Natural killer cell (primary cell): Measurements from ENCODE around the gene PRIMA1. TPM values are rescaled to one million over a fixed set of nuclear protein-coding genes. Genes with fewer than 3 reads are reported as not detected.
"Not testable (repeated sequence)": the region's sequence is repeated elsewhere in the genome, so short reads cannot be mapped to it uniquely, and the experiment has no call there.

Source experiments
- ATAC-seq, 3 donors: fragments of 150-1000 bp in 2 of 3; fragments of 200-7000 bp in 1 of 3; cut with Tn5 transposase; 1 replicate in 1 of 3; 2 replicates in 2 of 3; pipeline ENCODE4 v1.10.0; 2021; ENCODE audit warnings: mild to moderate bottlenecking in 2 of 3, moderate library complexity in 2 of 3
- DNase-seq, 2 donors: peaks; one replicate each; pipeline versions ENCODE4 v3.0.0 to v3.0.0-alpha.2; 2013 to 2021; ENCODE audit warnings: mixed read lengths in 1 of 2
- H3K27ac ChIP-seq: one replicate; pipeline ENCODE4 v1.5.1; 2013; ENCODE audit warnings: mild to moderate bottlenecking, low read length
- H3K27me3 ChIP-seq: one replicate; pipeline ENCODE4 v1.6.1; 2013; ENCODE audit warnings: low read length; ENCODE audit not compliant: control insufficient read depth, insufficient read depth
- H3K36me3 ChIP-seq: one replicate; pipeline ENCODE4 v1.6.1; 2013; ENCODE audit warnings: low read length; ENCODE audit not compliant: control insufficient read depth, insufficient read depth
- H3K4me1 ChIP-seq: one replicate; pipeline ENCODE4 v1.6.1; 2013; ENCODE audit warnings: low read length; ENCODE audit not compliant: control insufficient read depth, insufficient read depth
- H3K4me3 ChIP-seq: one replicate; pipeline ENCODE4 v1.5.1; 2013; ENCODE audit warnings: low read length
- H3K9me3 ChIP-seq: one replicate; pipeline ENCODE4 v1.6.1; 2013; ENCODE audit warnings: low read length; ENCODE audit not compliant: control insufficient read depth, insufficient read depth
- H3K27ac Mint-ChIP-seq, 2 donors: one replicate each; pipeline ENCODE4 v1.8.0; 2022; ENCODE audit warnings: mild to moderate bottlenecking in 2 of 2, mixed read lengths in 2 of 2, moderate library complexity in 1 of 2
- H3K27me3 Mint-ChIP-seq, 2 donors: one replicate each; pipeline ENCODE4 v1.8.0; 2022; ENCODE audit warnings: low read depth in 2 of 2, mixed read lengths in 2 of 2
- H3K36me3 Mint-ChIP-seq: one replicate; pipeline ENCODE4 v1.8.0; 2022; ENCODE audit warnings: mixed read lengths
- H3K4me1 Mint-ChIP-seq, 2 donors: one replicate each; pipeline ENCODE4 v1.8.0; 2022; ENCODE audit warnings: mixed read lengths in 2 of 2
- H3K4me3 Mint-ChIP-seq: one replicate; pipeline ENCODE4 v1.8.0; 2022; ENCODE audit warnings: mild to moderate bottlenecking, moderate library complexity, mixed read lengths
- H3K9me3 Mint-ChIP-seq, 2 donors: one replicate each; pipeline ENCODE4 v1.8.0; 2022; ENCODE audit warnings: mixed read lengths in 2 of 2
- CTCF ChIP-seq: fragments of 200-600 bp; IDR thresholded peaks from one replicate; pipeline ENCODE4 v1.8.0; 2022; ENCODE audit warnings: antibody characterized with exemption
- WGBS: methylation state at CpG from one replicate; pipeline ENCODE4 v1.1.7; 2013; ENCODE audit warnings: missing lambda C conversion rate; ENCODE audit not compliant: insufficient coverage; 5-methylcytosine and 5-hydroxymethylcytosine counted together
- intact Hi-C: fragments of 100-400 bp; cut with micrococcal nuclease; formaldehyde crosslinking; loops from one replicate; pipeline ENCODE4 v1.14.2; 2022
- total RNA-seq, 4 donors: library from RNA; stranded (reverse); fragments of 120-200 nt in 1 of 4; gene quantifications; one replicate each; pipeline versions ENCODE4 v1.2.3 to v1.2.4, GENCODE V29; 2013 to 2022

PRIMA1 gene
- total RNA-seq, 3 donors from 2014 or later (not counting 1 experiment from before 2014, with no cell fraction given): not detected

- DNase-seq: no peak
- WGBS: 83% methylated on average over 8 of the region's 8 CpGs
- intact Hi-C loops: no loop called here
- H3K4me1 ChIP-seq: no peaks in the 10 kb centered on the region
- TF ChIP-seq CTCF: no peak
- Mint-ChIP-seq H3K4me1 (no peaks in the 10 kb centered on the region), H3K9me3 (peaks cover 2 to 11% of the 10 kb centered on the region in 2 donors), H3K4me3 (no peak overlapping the region), H3K27ac (no peak overlapping the region), H3K36me3 (peaks cover 8% of the 10 kb centered on the region), H3K27me3 (peaks cover 0 to 17% of the 10 kb centered on the region in 2 donors)
- no peak overlapping the region for H3K27ac ChIP-seq
- no peaks in the 10 kb centered on the region for H3K36me3 ChIP-seq
- H3K4me3 ChIP-seq: no peak overlapping the region
- ATAC-seq: no peak
- no peaks in the 10 kb centered on the region for H3K9me3 ChIP-seq
- no peaks in the 10 kb centered on the region for H3K27me3 ChIP-seq
These were observed 23.4 kb upstream of the PRIMA1 start for GRCh38 chr14:93811676-93812075.

- no peaks in the 10 kb centered on the region for H3K36me3 ChIP-seq
- peaks cover 0 to 17% of the 10 kb centered on the region in 2 donors for H3K27me3 Mint-ChIP-seq
- H3K4me3 Mint-ChIP-seq: no peak overlapping the region
- peaks cover 8% of the 10 kb centered on the region for H3K36me3 Mint-ChIP-seq
- TF ChIP-seq CTCF: no peak
- no peaks in the 10 kb centered on the region for H3K9me3 ChIP-seq
- H3K27me3 ChIP-seq: no peaks in the 10 kb centered on the region
- no peak overlapping the region for H3K27ac Mint-ChIP-seq
- H3K27ac ChIP-seq: no peak overlapping the region
- ATAC-seq (no peak), DNase-seq (no peak)
- no peak overlapping the region for H3K4me3 ChIP-seq
- 94% methylated on average over 1 of the region's 1 CpG for WGBS
- intact Hi-C loops: no loop called here
- H3K4me1 Mint-ChIP-seq: no peaks in the 10 kb centered on the region
- peaks cover 2 to 11% of the 10 kb centered on the region in 2 donors for H3K9me3 Mint-ChIP-seq
- no peaks in the 10 kb centered on the region for H3K4me1 ChIP-seq
These were observed 22.7 kb upstream of the PRIMA1 start for GRCh38 chr14:93811020-93811419.

GRCh38 chr14:93809491-93810420 is 21.5 kb upstream of the PRIMA1 start:
- H3K27ac Mint-ChIP-seq, H3K4me1 Mint-ChIP-seq, H3K36me3 Mint-ChIP-seq, H3K27me3 ChIP-seq, H3K27ac ChIP-seq, H3K9me3 Mint-ChIP-seq, DNase-seq, H3K4me3 ChIP-seq, H3K9me3 ChIP-seq, H3K4me3 Mint-ChIP-seq, intact Hi-C loops, H3K36me3 ChIP-seq, H3K4me1 ChIP-seq, ATAC-seq: not testable (repeated sequence)
- H3K27me3 Mint-ChIP-seq: peaks cover 3 to 23% of the 10 kb centered on the region in 2 donors
- WGBS: 49% methylated on average over 3 of the region's 6 CpGs

- H3K27me3 ChIP-seq: no peaks in the 10 kb centered on the region
These were observed 16.4 kb upstream of the PRIMA1 start for GRCh38 chr14:93804654-93805053.

More at GRCh38 chr14:93804654-93805053, 16.4 kb upstream of the PRIMA1 start:
- Mint-ChIP-seq H3K9me3 (no peaks in the 10 kb centered on the region), H3K4me1 (no peaks in the 10 kb centered on the region), H3K27me3 (peaks cover 9 to 30% of the 10 kb centered on the region in 2 donors), H3K36me3 (no peaks in the 10 kb centered on the region), H3K27ac (no peak overlapping the region), H3K4me3 (no peak overlapping the region)
- no peaks in the 10 kb centered on the region for H3K4me1 ChIP-seq
- H3K9me3 ChIP-seq: no peaks in the 10 kb centered on the region
- intact Hi-C loops: no loop called here
- DNase-seq (no peak), ATAC-seq (no peak)
- no peak overlapping the region for H3K4me3 ChIP-seq
- H3K27ac ChIP-seq: no peak overlapping the region
- no peaks in the 10 kb centered on the region for H3K36me3 ChIP-seq
- no peak for TF ChIP-seq CTCF
- WGBS: 64% methylated on average over 9 of the region's 9 CpGs
